ENCODE results near the gene ITPKB. TPM values are rescaled to one million over a fixed set of nuclear protein-coding genes. Genes with fewer than 3 reads are reported as not detected.

ITPKB gene
- total and polyA plus RNA-seq, 3 experiments from 2014 or later: 37.7 to 50.1 (median 39.6) TPM

DNA sequence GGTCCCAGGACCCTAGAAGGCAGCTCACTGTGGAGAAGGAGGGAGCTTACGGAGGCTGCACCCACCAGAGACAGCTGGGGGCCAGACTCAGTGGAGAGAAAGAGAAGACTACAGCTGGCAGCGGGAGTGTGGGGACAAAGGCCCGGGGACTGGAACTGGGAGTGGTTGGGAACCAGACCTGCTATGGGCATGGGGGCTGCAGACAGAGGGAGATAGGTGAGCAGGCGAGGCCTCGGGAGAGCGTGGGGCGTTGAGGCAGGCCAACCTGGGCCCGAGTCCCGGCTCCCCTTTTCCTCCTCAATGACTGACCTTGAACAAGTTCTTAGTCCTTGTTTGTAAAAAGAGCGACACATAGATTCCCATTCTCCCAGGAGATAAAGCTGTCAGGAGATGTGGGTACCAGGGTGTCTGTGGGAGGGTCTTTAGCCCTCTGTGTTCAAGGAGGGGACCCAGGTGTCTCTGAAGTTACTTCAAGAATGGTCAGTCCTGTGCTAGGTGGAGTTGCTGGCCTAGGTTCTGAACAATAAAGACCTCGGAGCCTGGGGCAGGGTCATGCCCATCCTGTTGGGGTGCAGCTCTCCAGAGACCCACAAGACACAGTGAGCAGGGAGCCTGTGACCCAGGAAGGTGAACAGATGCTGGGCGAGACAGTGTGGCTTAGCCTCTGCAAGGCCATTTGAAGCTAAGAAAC lies 87.9 kb downstream of the ITPKB start:
- H3K27ac Mint-ChIP-seq: peak overlapping the region in 4 of 8 donors; percentile 74 to 94 (median 82)

DNA sequence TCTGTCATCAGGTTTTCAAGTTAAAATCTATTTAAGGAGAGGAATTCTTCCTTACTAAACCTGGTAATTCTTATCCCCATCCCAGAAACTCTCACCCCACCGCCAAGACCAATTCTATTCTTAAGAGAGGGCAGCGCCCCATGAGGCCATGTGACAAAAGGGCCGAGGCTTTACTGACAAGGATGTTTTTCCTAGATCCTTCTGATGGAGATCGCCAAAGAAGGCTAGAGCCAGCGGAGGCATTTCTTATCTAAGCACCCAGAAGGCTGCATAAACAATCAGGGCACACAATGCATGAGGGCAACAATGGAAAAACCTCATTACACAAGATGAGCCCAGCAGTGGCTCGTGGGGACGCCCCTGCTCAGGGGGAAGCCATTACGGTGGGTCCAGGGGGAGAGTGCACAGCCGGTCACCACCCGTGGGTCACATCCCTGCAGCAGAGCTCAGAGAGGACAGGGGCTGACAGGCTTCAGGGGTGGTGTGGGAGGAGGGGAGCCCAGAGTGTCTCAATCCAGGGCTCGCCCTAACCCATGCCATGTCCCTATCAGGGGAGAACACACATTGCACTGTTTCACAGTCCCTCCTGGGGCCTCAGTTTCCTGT lies 88.7 kb downstream of the ITPKB start:
- DNase-seq: no peak
- CTCF ChIA-PET: interaction anchor here (1.3 to 3.0 kb wide), 2 partner anchors 37 to 177 kb away, joined by 3 to 15 read pairs; no protein-coding TSS in a partner anchor
- H3K27ac Mint-ChIP-seq: peak overlapping the region in 5 of 8 donors; percentile 74 to 87 (median 84)
- H3K4me1 Mint-ChIP-seq: peaks cover 0 to 43% (median 43%) of the 10 kb centered on the region in 3 donors
- peaks cover 0 to 52% (median 5%) of the 10 kb centered on the region in 3 donors for H3K36me3 Mint-ChIP-seq
- H3K4me1 ChIP-seq (ENCODE audit: insufficient read depth, low read length): peaks cover 38% of the 10 kb centered on the region
- no peaks in the 10 kb centered on the region for H3K9me3 ChIP-seq (ENCODE audit: low read length)
- no peaks in the 10 kb centered on the region for H3K27me3 ChIP-seq (ENCODE audit: insufficient read depth, low read length, poor library complexity, severe bottlenecking)
- peaks cover 36% of the 10 kb centered on the region for H3K36me3 ChIP-seq (ENCODE audit: insufficient read depth, low read length)
- peaks cover 0 to 1% of the 10 kb centered on the region in 2 donors for H3K27me3 Mint-ChIP-seq
- H3K4me3 ChIP-seq (ENCODE audit: low read length): no peak overlapping the region
- peak overlapping the region in 1 of 7 donors; percentile 61 for H3K4me3 Mint-ChIP-seq
- no peaks in the 10 kb centered on the region for H3K9me3 Mint-ChIP-seq
- POLR2A ChIA-PET: interaction anchor here (1.0 kb wide), 1 partner anchor 178 kb away, joined by 3 read pairs; no protein-coding TSS in a partner anchor
- H3K27ac ChIP-seq (ENCODE audit: low read depth, low read length): no peak overlapping the region

More for the DNA sequence above, 87.9 kb downstream of the ITPKB start:
- H3K27me3 Mint-ChIP-seq: peaks cover 0 to 1% of the 10 kb centered on the region in 2 donors
- peak overlapping the region in 3 of 7 donors; percentile 22 to 51 (median 48) for H3K4me3 Mint-ChIP-seq
- no peaks in the 10 kb centered on the region for H3K27me3 ChIP-seq (ENCODE audit: insufficient read depth, low read length, poor library complexity, severe bottlenecking)
- peaks cover 0 to 43% (median 5%) of the 10 kb centered on the region in 3 donors for H3K36me3 Mint-ChIP-seq
- no peak overlapping the region for H3K27ac ChIP-seq (ENCODE audit: low read depth, low read length)
- CTCF ChIA-PET: interaction anchor here (1.2 to 3.0 kb wide), 2 partner anchors 36 to 79 kb away, joined by 3 to 15 read pairs; no protein-coding TSS in a partner anchor
- peaks cover 0 to 36% (median 34%) of the 10 kb centered on the region in 3 donors for H3K4me1 Mint-ChIP-seq
- H3K9me3 Mint-ChIP-seq: no peaks in the 10 kb centered on the region
- DNase-seq: no peak
- POLR2A ChIA-PET: no interaction called here
- H3K4me1 ChIP-seq (ENCODE audit: insufficient read depth, low read length): peaks cover 29% of the 10 kb centered on the region
- no peak overlapping the region for H3K4me3 ChIP-seq (ENCODE audit: low read length)
- peaks cover 30% of the 10 kb centered on the region for H3K36me3 ChIP-seq (ENCODE audit: insufficient read depth, low read length)
- H3K9me3 ChIP-seq (ENCODE audit: low read length): no peaks in the 10 kb centered on the region

DNA sequence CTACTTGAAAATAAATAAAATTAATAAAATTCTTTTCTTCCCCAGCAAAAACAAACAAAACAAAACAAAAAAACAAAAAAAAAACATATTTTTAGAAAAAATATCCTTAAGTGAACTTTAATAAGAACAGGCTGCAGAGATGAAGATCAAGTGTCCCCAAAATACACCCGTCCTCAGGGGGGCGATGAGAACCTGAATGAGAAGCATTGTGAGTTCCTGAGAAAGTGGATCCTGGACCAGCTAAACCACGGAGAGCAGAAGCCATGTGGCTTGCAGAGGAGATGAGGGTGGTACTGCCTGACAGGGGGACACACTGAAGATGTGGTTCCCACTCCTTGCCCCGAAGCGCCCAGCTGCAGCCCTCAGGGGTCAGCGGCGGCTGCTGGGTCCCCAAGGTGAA lies 89.3 kb downstream of the ITPKB start:
- Histone ChIP-seq H3K4me1 (ENCODE audit: insufficient read depth, low read length) (peaks cover 43% of the 10 kb centered on the region), H3K4me3 (ENCODE audit: low read length) (no peak overlapping the region), H3K36me3 (ENCODE audit: insufficient read depth, low read length) (peaks cover 36% of the 10 kb centered on the region), H3K27ac (ENCODE audit: low read depth, low read length) (no peak overlapping the region), H3K27me3 (ENCODE audit: insufficient read depth, low read length, poor library complexity, severe bottlenecking) (no peaks in the 10 kb centered on the region), H3K9me3 (ENCODE audit: low read length) (no peaks in the 10 kb centered on the region)
- Mint-ChIP-seq H3K27me3 (peaks cover 0 to 1% of the 10 kb centered on the region in 2 donors), H3K4me1 (peaks cover 0 to 48% (median 47%) of the 10 kb centered on the region in 3 donors), H3K27ac (peak overlapping the region in 4 of 8 donors; percentile 74 to 86 (median 80)), H3K9me3 (no peaks in the 10 kb centered on the region), H3K4me3 (no peak overlapping the region), H3K36me3 (peaks cover 0 to 57% (median 5%) of the 10 kb centered on the region in 3 donors)
- DNase-seq: peak in 2 of 5 donors; percentile 63 to 65
- ChIA-PET POLR2A (interaction anchor here (1.0 kb wide), 1 partner anchor 178 kb away, joined by 3 read pairs; no protein-coding TSS in a partner anchor), CTCF (interaction anchor here (1.3 kb wide), 1 partner anchor 177 kb away, joined by 3 read pairs; no protein-coding TSS in a partner anchor)

DNA sequence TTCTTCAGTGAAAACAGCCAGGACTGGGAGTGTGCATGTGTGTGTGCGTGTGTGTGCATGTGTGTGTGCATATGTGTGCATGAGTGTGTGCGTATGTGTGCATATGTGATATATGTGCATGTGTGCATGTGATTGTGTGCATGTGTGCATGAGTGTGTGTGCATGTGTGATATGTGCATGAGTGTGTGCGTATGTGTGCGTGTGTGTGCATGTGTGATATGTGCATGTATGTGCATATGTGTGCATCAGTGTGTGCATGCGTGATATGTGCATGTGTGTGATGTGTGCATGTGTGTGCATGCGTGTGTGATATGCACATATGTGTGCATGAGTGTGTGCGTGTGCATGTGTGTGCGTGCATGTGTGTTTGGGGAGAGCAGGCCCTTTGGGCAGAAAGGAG lies 89.8 kb downstream of the ITPKB start:
- Mint-ChIP-seq H3K36me3 (peaks cover 0 to 62% (median 5%) of the 10 kb centered on the region in 3 donors), H3K4me3 (no peak overlapping the region), H3K4me1 (peaks cover 0 to 54% (median 52%) of the 10 kb centered on the region in 3 donors), H3K9me3 (no peaks in the 10 kb centered on the region), H3K27me3 (peaks cover 0 to 1% of the 10 kb centered on the region in 2 donors), H3K27ac (peak overlapping the region in 5 of 8 donors; percentile 50 to 89 (median 73))
- Histone ChIP-seq H3K4me3 (ENCODE audit: low read length) (no peak overlapping the region), H3K9me3 (ENCODE audit: low read length) (no peaks in the 10 kb centered on the region), H3K27me3 (ENCODE audit: insufficient read depth, low read length, poor library complexity, severe bottlenecking) (no peaks in the 10 kb centered on the region), H3K36me3 (ENCODE audit: insufficient read depth, low read length) (peaks cover 36% of the 10 kb centered on the region), H3K27ac (ENCODE audit: low read depth, low read length) (no peak overlapping the region), H3K4me1 (ENCODE audit: insufficient read depth, low read length) (peaks cover 49% of the 10 kb centered on the region)
- POLR2A ChIA-PET: no interaction called here
- DNase-seq: no peak
- CTCF ChIA-PET: interaction anchor here (1.3 to 1.7 kb wide), 2 partner anchors 23 to 178 kb away, joined by 3 to 9 read pairs; no protein-coding TSS in a partner anchor

DNA sequence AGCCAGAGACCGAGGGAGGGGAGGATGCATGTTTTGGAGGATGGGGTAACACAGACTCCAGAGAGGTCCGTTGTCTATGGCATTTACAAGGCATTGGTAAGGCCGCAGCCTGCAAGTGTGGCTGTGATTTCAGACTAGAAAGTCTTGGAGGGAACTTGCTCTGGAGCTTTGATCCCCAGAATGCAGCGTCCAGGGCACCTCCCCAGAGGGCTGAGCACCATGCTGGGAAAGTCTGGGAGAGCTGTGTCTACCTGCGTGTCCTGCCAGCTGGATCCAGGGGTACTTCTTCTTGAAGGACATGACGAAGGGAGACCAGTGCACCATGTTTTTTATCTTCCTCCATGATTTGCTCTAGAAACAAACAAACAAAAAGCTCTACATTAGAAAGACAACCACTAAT lies 90.7 kb downstream of the ITPKB start:
- Histone ChIP-seq H3K36me3 (ENCODE audit: insufficient read depth, low read length) (peaks cover 36% of the 10 kb centered on the region), H3K27me3 (ENCODE audit: insufficient read depth, low read length, poor library complexity, severe bottlenecking) (no peaks in the 10 kb centered on the region), H3K4me3 (ENCODE audit: low read length) (no peak overlapping the region), H3K27ac (ENCODE audit: low read depth, low read length) (no peak overlapping the region), H3K4me1 (ENCODE audit: insufficient read depth, low read length) (peaks cover 57% of the 10 kb centered on the region), H3K9me3 (ENCODE audit: low read length) (no peaks in the 10 kb centered on the region)
- Mint-ChIP-seq H3K4me3 (no peak overlapping the region), H3K27me3 (peaks cover 0 to 1% of the 10 kb centered on the region in 2 donors), H3K27ac (peak overlapping the region in 6 of 8 donors; percentile 38 to 78 (median 67)), H3K4me1 (peaks cover 0 to 62% (median 60%) of the 10 kb centered on the region in 3 donors), H3K36me3 (peaks cover 0 to 70% (median 5%) of the 10 kb centered on the region in 3 donors), H3K9me3 (no peaks in the 10 kb centered on the region)
- no peak for DNase-seq
- CTCF ChIA-PET: interaction anchor here (1.1 to 1.8 kb wide), 6 partner anchors 11 to 180 kb away, joined by 3 to 9 read pairs (median 5); no protein-coding TSS in a partner anchor
- POLR2A ChIA-PET: interaction anchor here (1.0 kb wide), 1 partner anchor 86 kb away, joined by 3 read pairs; no protein-coding TSS in a partner anchor

DNA sequence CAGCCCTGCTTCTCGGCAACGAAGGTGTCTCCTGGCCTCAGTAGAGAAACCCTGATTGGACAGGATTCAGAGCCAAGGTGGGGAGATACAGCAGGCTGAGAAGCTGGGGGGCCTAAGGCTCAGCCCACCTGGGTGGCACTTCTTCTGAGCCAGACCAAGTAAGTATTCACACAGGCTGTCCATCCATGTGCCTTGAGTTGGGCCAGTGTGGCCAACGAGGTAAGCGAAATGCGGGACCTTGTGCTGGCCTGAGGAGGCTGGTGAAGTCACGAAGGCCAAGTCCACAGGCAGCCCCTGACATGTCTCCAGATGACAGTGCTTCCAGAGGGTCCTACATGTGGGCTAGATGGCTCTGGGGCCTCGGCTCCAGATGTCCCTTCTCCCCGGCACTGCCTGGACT lies 91.4 kb downstream of the ITPKB start:
- H3K36me3 Mint-ChIP-seq: peaks cover 0 to 77% (median 5%) of the 10 kb centered on the region in 3 donors
- ChIA-PET POLR2A (interaction anchor here (0.6 to 1.0 kb wide), 2 partner anchors 87 to 292 kb away, joined by 3 to 10 read pairs; no protein-coding TSS in a partner anchor), CTCF (interaction anchor here (1.1 to 1.8 kb wide), 6 partner anchors 10 to 180 kb away, joined by 3 to 9 read pairs (median 5); no protein-coding TSS in a partner anchor)
- H3K27ac ChIP-seq (ENCODE audit: low read depth, low read length): no peak overlapping the region
- peak overlapping the region in 5 of 8 donors; percentile 29 to 82 (median 73) for H3K27ac Mint-ChIP-seq
- no peaks in the 10 kb centered on the region for H3K9me3 Mint-ChIP-seq
- H3K27me3 ChIP-seq (ENCODE audit: insufficient read depth, low read length, poor library complexity, severe bottlenecking): no peaks in the 10 kb centered on the region
- H3K4me1 ChIP-seq (ENCODE audit: insufficient read depth, low read length): peaks cover 64% of the 10 kb centered on the region
- DNase-seq: peak in 1 of 5 donors; percentile 26
- H3K4me3 ChIP-seq (ENCODE audit: low read length): no peak overlapping the region
- H3K9me3 ChIP-seq (ENCODE audit: low read length): no peaks in the 10 kb centered on the region
- peaks cover 0 to 1% of the 10 kb centered on the region in 2 donors for H3K27me3 Mint-ChIP-seq
- H3K4me3 Mint-ChIP-seq: no peak overlapping the region
- peaks cover 36% of the 10 kb centered on the region for H3K36me3 ChIP-seq (ENCODE audit: insufficient read depth, low read length)
- H3K4me1 Mint-ChIP-seq: peaks cover 0 to 67% (median 66%) of the 10 kb centered on the region in 3 donors

DNA sequence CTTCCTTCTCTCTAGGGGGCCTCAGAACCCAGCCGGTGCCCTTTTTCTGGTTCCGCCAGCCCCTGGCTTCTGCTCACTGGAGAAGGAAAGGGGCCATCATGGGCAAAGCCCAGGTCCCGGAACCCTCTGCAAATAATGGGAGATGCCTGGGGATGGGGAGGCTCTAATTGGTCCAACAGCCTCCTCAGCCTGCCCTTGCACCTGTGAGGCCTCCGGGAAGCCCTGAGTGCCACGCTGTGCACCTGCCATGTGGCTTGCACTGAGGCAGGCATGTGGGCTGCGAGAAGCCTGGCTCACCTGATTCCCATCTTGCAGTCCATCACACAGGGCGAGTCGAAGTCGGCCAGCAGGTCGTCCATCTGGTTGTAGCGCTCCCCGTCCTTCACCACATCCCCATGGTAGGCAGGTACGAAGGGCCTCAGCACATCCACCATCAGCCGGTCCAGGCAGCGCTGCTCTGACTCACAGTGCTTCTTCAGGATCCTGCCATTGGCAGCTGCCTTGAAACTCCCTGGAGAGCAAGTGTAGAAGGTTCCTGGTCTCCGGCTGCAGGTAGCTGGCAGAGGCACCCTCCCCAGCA lies 92.1 kb downstream of the ITPKB start:
- H3K4me1 Mint-ChIP-seq: peaks cover 3 to 68% (median 67%) of the 10 kb centered on the region in 3 donors
- H3K4me1 ChIP-seq (ENCODE audit: insufficient read depth, low read length): peaks cover 68% of the 10 kb centered on the region
- H3K9me3 ChIP-seq (ENCODE audit: low read length): no peaks in the 10 kb centered on the region
- peak overlapping the region in 7 of 8 donors; percentile 43 to 91 (median 57) for H3K27ac Mint-ChIP-seq
- no peak overlapping the region for H3K4me3 ChIP-seq (ENCODE audit: low read length)
- POLR2A ChIA-PET: interaction anchor here (1.4 kb wide), 1 partner anchor 40 kb away, joined by 3 read pairs; no protein-coding TSS in a partner anchor
- no peaks in the 10 kb centered on the region for H3K27me3 ChIP-seq (ENCODE audit: insufficient read depth, low read length, poor library complexity, severe bottlenecking)
- no peak overlapping the region for H3K27ac ChIP-seq (ENCODE audit: low read depth, low read length)
- H3K36me3 ChIP-seq (ENCODE audit: insufficient read depth, low read length): peaks cover 37% of the 10 kb centered on the region
- peak in 1 of 5 donors; percentile 42 for DNase-seq
- H3K36me3 Mint-ChIP-seq: peaks cover 0 to 84% (median 5%) of the 10 kb centered on the region in 3 donors
- H3K27me3 Mint-ChIP-seq: peaks cover 0 to 1% of the 10 kb centered on the region in 2 donors
- peak overlapping the region in 2 of 7 donors; percentile 26 to 39 for H3K4me3 Mint-ChIP-seq
- H3K9me3 Mint-ChIP-seq: no peaks in the 10 kb centered on the region
- CTCF ChIA-PET: interaction anchor here (1.5 to 1.8 kb wide), 4 partner anchors 11 to 181 kb away, joined by 3 to 5 read pairs (median 4); no protein-coding TSS in a partner anchor
